ENCODE results near the gene DAAM1.

DAAM1 gene

GRCh38 chr14:59278111-59278510 is 89.6 kb downstream of the DAAM1 start:
- H3K27me3 ChIP-seq (replicated peaks; ENCODE audit: control insufficient read depth, insufficient read depth, low read length, poor library complexity, severe bottlenecking) = no peaks in the 10 kb centered on the region
- H3K4me1 ChIP-seq (ENCODE audit: control insufficient read depth, insufficient read depth, low read length, poor library complexity, severe bottlenecking) = no peaks in the 10 kb centered on the region
- H3K9me3 ChIP-seq (ENCODE audit: control insufficient read depth, low read length) = no peaks in the 10 kb centered on the region
- no peak for DNase-seq
- H3K27ac ChIP-seq (ENCODE audit: insufficient read depth, low read length, poor library complexity, severe bottlenecking) = no peak overlapping the region
- no peak overlapping the region for H3K4me3 ChIP-seq (ENCODE audit: insufficient read depth, low read depth, low read length, poor library complexity, severe bottlenecking)
- H3K36me3 ChIP-seq (ENCODE audit: control insufficient read depth, insufficient read depth, low read length) = no peaks in the 10 kb centered on the region

DNA sequence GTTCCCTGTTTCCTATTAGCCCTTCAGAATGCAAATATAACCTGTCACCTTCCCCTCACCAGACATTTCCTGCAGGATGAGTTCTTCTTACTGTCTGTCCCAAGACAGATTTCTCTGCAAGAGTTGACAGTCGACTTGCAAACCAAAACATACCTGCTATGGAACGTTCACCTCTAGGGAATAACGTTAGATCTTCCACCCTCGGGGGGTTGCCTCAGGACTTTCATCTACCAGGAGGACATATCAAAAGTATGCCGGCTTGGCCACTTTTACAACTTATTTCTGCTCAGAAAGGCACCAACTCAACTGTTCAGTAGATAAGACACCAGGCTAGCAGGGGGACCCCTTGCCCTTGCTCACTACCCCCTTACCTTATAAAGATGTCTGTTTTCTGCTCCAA is 92.5 kb downstream of the DAAM1 start:
- H3K27ac ChIP-seq (ENCODE audit: insufficient read depth, low read length, poor library complexity, severe bottlenecking) = no peak overlapping the region
- no peaks in the 10 kb centered on the region for H3K27me3 ChIP-seq (replicated peaks; ENCODE audit: control insufficient read depth, insufficient read depth, low read length, poor library complexity, severe bottlenecking)
- no peaks in the 10 kb centered on the region for H3K4me1 ChIP-seq (ENCODE audit: control insufficient read depth, insufficient read depth, low read length, poor library complexity, severe bottlenecking)
- H3K9me3 ChIP-seq (ENCODE audit: control insufficient read depth, low read length) = no peaks in the 10 kb centered on the region
- no peaks in the 10 kb centered on the region for H3K36me3 ChIP-seq (ENCODE audit: control insufficient read depth, insufficient read depth, low read length)
- H3K4me3 ChIP-seq (ENCODE audit: insufficient read depth, low read depth, low read length, poor library complexity, severe bottlenecking) = no peak overlapping the region
- no peak for DNase-seq

GRCh38 chr14:59281609-59282377 is 93.3 kb downstream of the DAAM1 start:
- Histone ChIP-seq H3K9me3 (ENCODE audit: control insufficient read depth, low read length) (no peaks in the 10 kb centered on the region), H3K4me3 (ENCODE audit: insufficient read depth, low read depth, low read length, poor library complexity, severe bottlenecking) (no peak overlapping the region), H3K4me1 (ENCODE audit: control insufficient read depth, insufficient read depth, low read length, poor library complexity, severe bottlenecking) (no peaks in the 10 kb centered on the region)

GRCh38 chr14:59282378-59282765 is 93.9 kb downstream of the DAAM1 start:
- no peaks in the 10 kb centered on the region for H3K27me3 ChIP-seq (replicated peaks; ENCODE audit: control insufficient read depth, insufficient read depth, low read length, poor library complexity, severe bottlenecking)
- H3K4me1 ChIP-seq (ENCODE audit: control insufficient read depth, insufficient read depth, low read length, poor library complexity, severe bottlenecking) = no peaks in the 10 kb centered on the region
- H3K9me3 ChIP-seq (ENCODE audit: control insufficient read depth, low read length) = no peaks in the 10 kb centered on the region
- no peak for DNase-seq
- no peak overlapping the region for H3K27ac ChIP-seq (ENCODE audit: insufficient read depth, low read length, poor library complexity, severe bottlenecking)
- H3K4me3 ChIP-seq (ENCODE audit: insufficient read depth, low read depth, low read length, poor library complexity, severe bottlenecking) = no peak overlapping the region
- H3K36me3 ChIP-seq (ENCODE audit: control insufficient read depth, insufficient read depth, low read length) = no peaks in the 10 kb centered on the region

More at GRCh38 chr14:59281609-59282377, 93.3 kb downstream of the DAAM1 start:
- Histone ChIP-seq H3K27ac (ENCODE audit: insufficient read depth, low read length, poor library complexity, severe bottlenecking) (no peak overlapping the region), H3K27me3 (replicated peaks; ENCODE audit: control insufficient read depth, insufficient read depth, low read length, poor library complexity, severe bottlenecking) (no peaks in the 10 kb centered on the region), H3K36me3 (ENCODE audit: control insufficient read depth, insufficient read depth, low read length) (no peaks in the 10 kb centered on the region)
- no peak for DNase-seq

GRCh38 chr14:59283361-59283760 is 94.9 kb downstream of the DAAM1 start:
- H3K9me3 ChIP-seq (ENCODE audit: control insufficient read depth, low read length) = no peaks in the 10 kb centered on the region
- H3K4me1 ChIP-seq (ENCODE audit: control insufficient read depth, insufficient read depth, low read length, poor library complexity, severe bottlenecking) = no peaks in the 10 kb centered on the region
- no peaks in the 10 kb centered on the region for H3K27me3 ChIP-seq (replicated peaks; ENCODE audit: control insufficient read depth, insufficient read depth, low read length, poor library complexity, severe bottlenecking)
- DNase-seq = no peak
- H3K4me3 ChIP-seq (ENCODE audit: insufficient read depth, low read depth, low read length, poor library complexity, severe bottlenecking) = no peak overlapping the region
- no peak overlapping the region for H3K27ac ChIP-seq (ENCODE audit: insufficient read depth, low read length, poor library complexity, severe bottlenecking)
- no peaks in the 10 kb centered on the region for H3K36me3 ChIP-seq (ENCODE audit: control insufficient read depth, insufficient read depth, low read length)

DNA sequence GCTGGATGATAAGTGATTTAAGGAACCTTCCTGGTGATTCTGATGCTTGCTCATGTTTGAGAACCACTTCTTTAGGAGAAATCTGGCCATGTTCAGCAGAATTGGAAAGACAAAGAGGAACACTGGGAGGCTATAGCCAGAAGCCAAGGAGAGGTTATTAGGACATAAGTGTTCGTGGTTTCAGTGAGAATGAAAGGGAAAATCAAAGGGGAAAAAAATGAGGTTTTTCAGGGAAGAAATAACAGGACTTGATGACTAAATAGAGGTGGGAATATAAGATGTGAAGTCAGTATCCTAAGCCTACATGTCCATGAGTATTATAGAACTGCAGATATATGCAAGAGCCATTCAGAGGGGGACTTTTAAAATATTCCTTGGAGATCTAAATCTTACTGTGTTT is 95.6 kb downstream of the DAAM1 start:
- no peak for DNase-seq
- Histone ChIP-seq H3K9me3 (ENCODE audit: control insufficient read depth, low read length) (no peaks in the 10 kb centered on the region), H3K27me3 (replicated peaks; ENCODE audit: control insufficient read depth, insufficient read depth, low read length, poor library complexity, severe bottlenecking) (no peaks in the 10 kb centered on the region), H3K27ac (ENCODE audit: insufficient read depth, low read length, poor library complexity, severe bottlenecking) (no peak overlapping the region), H3K36me3 (ENCODE audit: control insufficient read depth, insufficient read depth, low read length) (no peaks in the 10 kb centered on the region), H3K4me1 (ENCODE audit: control insufficient read depth, insufficient read depth, low read length, poor library complexity, severe bottlenecking) (no peaks in the 10 kb centered on the region), H3K4me3 (ENCODE audit: insufficient read depth, low read depth, low read length, poor library complexity, severe bottlenecking) (no peak overlapping the region)

GRCh38 chr14:59292028-59292427 is 103.6 kb downstream of the DAAM1 start:
- no peak overlapping the region for H3K4me3 ChIP-seq (ENCODE audit: insufficient read depth, low read depth, low read length, poor library complexity, severe bottlenecking)
- no peak for DNase-seq
- no peaks in the 10 kb centered on the region for H3K36me3 ChIP-seq (ENCODE audit: control insufficient read depth, insufficient read depth, low read length)
- no peaks in the 10 kb centered on the region for H3K9me3 ChIP-seq (ENCODE audit: control insufficient read depth, low read length)
- H3K27me3 ChIP-seq (replicated peaks; ENCODE audit: control insufficient read depth, insufficient read depth, low read length, poor library complexity, severe bottlenecking) = no peaks in the 10 kb centered on the region
- H3K27ac ChIP-seq (ENCODE audit: insufficient read depth, low read length, poor library complexity, severe bottlenecking) = no peak overlapping the region
- no peaks in the 10 kb centered on the region for H3K4me1 ChIP-seq (ENCODE audit: control insufficient read depth, insufficient read depth, low read length, poor library complexity, severe bottlenecking)

DNA sequence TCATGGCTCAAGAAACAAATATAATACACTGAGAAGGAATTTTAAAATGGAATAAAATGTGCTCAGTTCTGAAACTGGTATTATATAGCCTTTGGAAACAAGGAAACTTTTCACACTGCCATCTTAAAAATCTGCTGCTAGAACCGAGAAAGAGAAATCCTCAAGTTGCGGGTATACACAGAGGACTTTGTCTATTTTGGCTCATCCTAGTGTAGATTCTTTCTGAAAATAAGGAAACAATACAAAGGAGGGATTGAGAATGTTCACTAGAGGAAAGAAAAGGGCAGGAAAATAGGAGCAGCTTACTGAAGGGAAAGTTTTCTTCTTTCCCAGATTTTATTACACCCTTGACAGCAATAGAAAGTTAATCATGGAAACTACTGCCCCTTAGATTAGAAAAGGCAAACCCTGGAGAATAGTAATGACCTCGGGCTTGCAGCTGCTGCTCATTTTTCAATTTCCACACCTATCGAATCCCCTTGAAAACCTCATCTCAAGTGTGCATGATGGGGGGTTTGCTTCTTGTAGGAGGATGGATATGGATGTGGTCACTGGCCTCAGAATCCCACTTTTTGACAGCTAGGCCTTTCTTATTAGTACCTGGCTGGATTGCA is 104.6 kb downstream of the DAAM1 start:
- DNase-seq = no peak
- Histone ChIP-seq H3K36me3 (ENCODE audit: control insufficient read depth, insufficient read depth, low read length) (no peaks in the 10 kb centered on the region), H3K4me3 (ENCODE audit: insufficient read depth, low read depth, low read length, poor library complexity, severe bottlenecking) (no peak overlapping the region), H3K9me3 (ENCODE audit: control insufficient read depth, low read length) (no peaks in the 10 kb centered on the region), H3K27ac (ENCODE audit: insufficient read depth, low read length, poor library complexity, severe bottlenecking) (no peak overlapping the region), H3K4me1 (ENCODE audit: control insufficient read depth, insufficient read depth, low read length, poor library complexity, severe bottlenecking) (no peaks in the 10 kb centered on the region), H3K27me3 (replicated peaks; ENCODE audit: control insufficient read depth, insufficient read depth, low read length, poor library complexity, severe bottlenecking) (no peaks in the 10 kb centered on the region)

GRCh38 chr14:59293935-59294661 is 105.6 kb downstream of the DAAM1 start:
- H3K4me1 ChIP-seq (ENCODE audit: control insufficient read depth, insufficient read depth, low read length, poor library complexity, severe bottlenecking) = no peaks in the 10 kb centered on the region
- DNase-seq = no peak

DNA sequence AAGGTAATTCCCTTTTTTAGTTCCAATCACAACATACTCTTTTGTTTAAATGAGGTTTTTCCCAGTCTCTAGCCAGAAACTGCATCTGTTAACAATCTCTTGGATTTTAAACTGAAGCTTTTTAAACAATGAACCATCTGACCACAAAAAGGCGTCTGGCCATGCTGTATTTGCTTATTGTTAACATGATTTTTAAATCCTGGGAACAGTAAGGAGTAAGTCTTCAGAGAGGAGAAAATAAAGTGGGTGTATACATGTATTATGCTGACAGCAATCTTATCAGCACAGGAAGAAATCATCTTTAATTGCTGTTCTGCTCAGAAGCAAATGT is 106.2 kb downstream of the DAAM1 start:
- no peak overlapping the region for H3K4me3 ChIP-seq (ENCODE audit: insufficient read depth, low read depth, low read length, poor library complexity, severe bottlenecking)
- no peak for DNase-seq
- no peaks in the 10 kb centered on the region for H3K9me3 ChIP-seq (ENCODE audit: control insufficient read depth, low read length)
- H3K27ac ChIP-seq (ENCODE audit: insufficient read depth, low read length, poor library complexity, severe bottlenecking) = no peak overlapping the region
- no peaks in the 10 kb centered on the region for H3K27me3 ChIP-seq (replicated peaks; ENCODE audit: control insufficient read depth, insufficient read depth, low read length, poor library complexity, severe bottlenecking)
- no peaks in the 10 kb centered on the region for H3K36me3 ChIP-seq (ENCODE audit: control insufficient read depth, insufficient read depth, low read length)
- no peaks in the 10 kb centered on the region for H3K4me1 ChIP-seq (ENCODE audit: control insufficient read depth, insufficient read depth, low read length, poor library complexity, severe bottlenecking)

More at GRCh38 chr14:59293935-59294661, 105.6 kb downstream of the DAAM1 start:
- Histone ChIP-seq H3K9me3 (ENCODE audit: control insufficient read depth, low read length) (no peaks in the 10 kb centered on the region), H3K4me3 (ENCODE audit: insufficient read depth, low read depth, low read length, poor library complexity, severe bottlenecking) (no peak overlapping the region), H3K27ac (ENCODE audit: insufficient read depth, low read length, poor library complexity, severe bottlenecking) (no peak overlapping the region), H3K27me3 (replicated peaks; ENCODE audit: control insufficient read depth, insufficient read depth, low read length, poor library complexity, severe bottlenecking) (no peaks in the 10 kb centered on the region), H3K36me3 (ENCODE audit: control insufficient read depth, insufficient read depth, low read length) (no peaks in the 10 kb centered on the region)

Data from effector memory CD4-positive, alpha-beta T cell (primary cell).